Measurements from ENCODE around the gene CD74. TPM values are rescaled to one million over a fixed set of nuclear protein-coding genes. Genes with fewer than 3 reads are reported as not detected.
A peak's percentile ranks its signal among the peaks of the same experiment; 100 is the strongest.

CD74 gene
- total RNA-seq, 1 experiment from 2014 or later: 12.7 TPM

DNA sequence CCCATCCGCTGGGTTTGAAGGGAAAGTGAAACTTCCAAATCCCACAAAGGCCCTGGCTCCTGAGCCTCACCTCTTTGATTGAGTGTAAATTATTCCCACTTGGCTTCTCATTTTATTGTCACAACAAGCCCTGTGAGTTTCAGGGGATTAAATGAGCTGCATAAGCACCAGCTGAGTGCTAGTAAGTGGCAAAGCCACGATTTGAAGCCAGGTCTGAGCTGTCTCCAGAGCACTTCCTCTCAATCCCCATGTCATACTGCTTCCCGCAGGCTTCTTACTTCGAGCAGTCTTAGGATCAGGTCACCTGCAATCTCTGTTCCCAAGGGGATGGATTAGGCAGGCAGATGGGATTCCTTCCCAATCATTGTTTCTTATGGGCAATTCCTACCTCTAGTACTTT, 18.9 kb upstream of the CD74 start:
- in situ Hi-C loops (cut with HindIII; ENCODE audit: low pct_unique_long_range_greater_than_20kb, low sequenced_read_pairs): no loop called here
- no TSS peak for BruUV-seq (replicated peaks)

DNA sequence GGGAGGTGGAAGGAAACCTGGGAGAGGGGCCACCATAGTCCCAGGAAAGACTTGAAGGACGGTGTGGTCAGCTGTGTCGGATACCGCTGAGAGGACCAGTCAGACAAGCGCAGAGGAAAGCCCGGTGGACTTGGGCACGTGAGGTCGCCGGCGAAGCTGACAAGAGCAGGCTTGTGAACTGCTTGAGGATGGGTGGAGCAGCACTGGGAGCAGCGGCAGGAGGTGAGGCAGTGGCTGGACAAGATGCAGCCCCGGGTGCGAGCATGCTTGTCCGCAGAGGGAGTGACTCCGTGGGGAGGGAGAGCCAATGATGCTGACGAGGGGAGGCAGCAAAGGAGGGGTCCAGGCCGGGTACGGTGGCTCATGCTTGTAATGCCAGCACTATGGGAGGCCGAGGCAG, 18.3 kb upstream of the CD74 start:
- intact Hi-C loops (cut with micrococcal nuclease; ENCODE audit: unreplicated experiment) (loop anchor here (10.0 kb wide), 1 partner anchor 206 kb away; no protein-coding TSS in a partner anchor), in situ Hi-C loops (cut with HindIII; ENCODE audit: low pct_unique_long_range_greater_than_20kb, low sequenced_read_pairs) (no loop called here)
- no peaks in the 10 kb centered on the region for H3K9me3 ChIP-seq (ENCODE audit: control insufficient read depth, insufficient read depth, low read depth, low read length)
- no peaks in the 10 kb centered on the region for H3K4me1 ChIP-seq (ENCODE audit: control insufficient read depth, insufficient read depth, low read length)
- H3K27ac ChIP-seq (ENCODE audit: low read length): no peak overlapping the region
- no peaks in the 10 kb centered on the region for H3K27me3 ChIP-seq (ENCODE audit: control insufficient read depth, insufficient read depth, low read length)
- no peak for TF ChIP-seq SIN3A (IDR thresholded peaks at IDR 0.05; ENCODE audit: borderline replicate concordance, insufficient read depth, low read depth, low read length)
- TF ChIP-seq, protein P1, sequence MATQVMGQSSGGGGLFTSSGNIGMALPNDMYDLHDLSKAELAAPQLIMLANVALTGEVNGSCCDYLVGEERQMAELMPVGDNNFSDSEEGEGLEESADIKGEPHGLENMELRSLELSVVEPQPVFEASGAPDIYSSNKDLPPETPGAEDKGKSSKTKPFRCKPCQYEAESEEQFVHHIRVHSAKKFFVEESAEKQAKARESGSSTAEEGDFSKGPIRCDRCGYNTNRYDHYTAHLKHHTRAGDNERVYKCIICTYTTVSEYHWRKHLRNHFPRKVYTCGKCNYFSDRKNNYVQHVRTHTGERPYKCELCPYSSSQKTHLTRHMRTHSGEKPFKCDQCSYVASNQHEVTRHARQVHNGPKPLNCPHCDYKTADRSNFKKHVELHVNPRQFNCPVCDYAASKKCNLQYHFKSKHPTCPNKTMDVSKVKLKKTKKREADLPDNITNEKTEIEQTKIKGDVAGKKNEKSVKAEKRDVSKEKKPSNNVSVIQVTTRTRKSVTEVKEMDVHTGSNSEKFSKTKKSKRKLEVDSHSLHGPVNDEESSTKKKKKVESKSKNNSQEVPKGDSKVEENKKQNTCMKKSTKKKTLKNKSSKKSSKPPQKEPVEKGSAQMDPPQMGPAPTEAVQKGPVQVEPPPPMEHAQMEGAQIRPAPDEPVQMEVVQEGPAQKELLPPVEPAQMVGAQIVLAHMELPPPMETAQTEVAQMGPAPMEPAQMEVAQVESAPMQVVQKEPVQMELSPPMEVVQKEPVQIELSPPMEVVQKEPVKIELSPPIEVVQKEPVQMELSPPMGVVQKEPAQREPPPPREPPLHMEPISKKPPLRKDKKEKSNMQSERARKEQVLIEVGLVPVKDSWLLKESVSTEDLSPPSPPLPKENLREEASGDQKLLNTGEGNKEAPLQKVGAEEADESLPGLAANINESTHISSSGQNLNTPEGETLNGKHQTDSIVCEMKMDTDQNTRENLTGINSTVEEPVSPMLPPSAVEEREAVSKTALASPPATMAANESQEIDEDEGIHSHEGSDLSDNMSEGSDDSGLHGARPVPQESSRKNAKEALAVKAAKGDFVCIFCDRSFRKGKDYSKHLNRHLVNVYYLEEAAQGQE (IDR thresholded peaks at IDR 0.05; ENCODE audit: insufficient read depth in 1 of 2, low read depth in 2 of 2, low read length in 1 of 2): no peak
- no peak for TF ChIP-seq TCF7L2 (IDR thresholded peaks at IDR 0.05; ENCODE audit: low read depth, low read length)
- TF ChIP-seq, protein P2, sequence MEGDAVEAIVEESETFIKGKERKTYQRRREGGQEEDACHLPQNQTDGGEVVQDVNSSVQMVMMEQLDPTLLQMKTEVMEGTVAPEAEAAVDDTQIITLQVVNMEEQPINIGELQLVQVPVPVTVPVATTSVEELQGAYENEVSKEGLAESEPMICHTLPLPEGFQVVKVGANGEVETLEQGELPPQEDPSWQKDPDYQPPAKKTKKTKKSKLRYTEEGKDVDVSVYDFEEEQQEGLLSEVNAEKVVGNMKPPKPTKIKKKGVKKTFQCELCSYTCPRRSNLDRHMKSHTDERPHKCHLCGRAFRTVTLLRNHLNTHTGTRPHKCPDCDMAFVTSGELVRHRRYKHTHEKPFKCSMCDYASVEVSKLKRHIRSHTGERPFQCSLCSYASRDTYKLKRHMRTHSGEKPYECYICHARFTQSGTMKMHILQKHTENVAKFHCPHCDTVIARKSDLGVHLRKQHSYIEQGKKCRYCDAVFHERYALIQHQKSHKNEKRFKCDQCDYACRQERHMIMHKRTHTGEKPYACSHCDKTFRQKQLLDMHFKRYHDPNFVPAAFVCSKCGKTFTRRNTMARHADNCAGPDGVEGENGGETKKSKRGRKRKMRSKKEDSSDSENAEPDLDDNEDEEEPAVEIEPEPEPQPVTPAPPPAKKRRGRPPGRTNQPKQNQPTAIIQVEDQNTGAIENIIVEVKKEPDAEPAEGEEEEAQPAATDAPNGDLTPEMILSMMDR (IDR thresholded peaks at IDR 0.05): no peak
- no peak for TF ChIP-seq POLR2AphosphoS5 (IDR thresholded peaks at IDR 0.05; ENCODE audit: low read depth, low read length)
- BruUV-seq (replicated peaks): no TSS peak
- DNase-seq (ENCODE audit: low read depth, low spot score) (no peak), ATAC-seq (no peak)
- H3K36me3 ChIP-seq (ENCODE audit: control insufficient read depth, insufficient read depth, low read length): no peaks in the 10 kb centered on the region
- ChIA-PET POLR2A (no interaction called here), CTCF (no interaction called here)
- H3K4me3 ChIP-seq (ENCODE audit: low read depth in 2 of 2, low read length in 2 of 2): no peak overlapping the region

More for the DNA sequence above, 18.9 kb upstream of the CD74 start:
- no peak overlapping the region for H3K27ac ChIP-seq (ENCODE audit: low read length)
- ChIA-PET POLR2A (no interaction called here), CTCF (no interaction called here)
- DNase-seq (ENCODE audit: low read depth, low spot score) (no peak), ATAC-seq (0 out of 2 replicates have a peak, but pooled peaks have one; percentile 33)
- no peaks in the 10 kb centered on the region for H3K9me3 ChIP-seq (ENCODE audit: control insufficient read depth, insufficient read depth, low read depth, low read length)
- TF ChIP-seq SIN3A (IDR thresholded peaks at IDR 0.05; ENCODE audit: borderline replicate concordance, insufficient read depth, low read depth, low read length) (no peak), POLR2AphosphoS5 (IDR thresholded peaks at IDR 0.05; ENCODE audit: low read depth, low read length) (no peak), TCF7L2 (IDR thresholded peaks at IDR 0.05; ENCODE audit: low read depth, low read length) (no peak)
- TF ChIP-seq, protein P1 (IDR thresholded peaks at IDR 0.05; ENCODE audit: insufficient read depth in 1 of 2, low read depth in 2 of 2, low read length in 1 of 2): no peak
- TF ChIP-seq, protein P2 (IDR thresholded peaks at IDR 0.05): no peak
- H3K36me3 ChIP-seq (ENCODE audit: control insufficient read depth, insufficient read depth, low read length): no peaks in the 10 kb centered on the region
- no peaks in the 10 kb centered on the region for H3K27me3 ChIP-seq (ENCODE audit: control insufficient read depth, insufficient read depth, low read length)
- intact Hi-C loops (cut with micrococcal nuclease; ENCODE audit: unreplicated experiment): loop anchor here (10.0 kb wide), 1 partner anchor 207 kb away; no protein-coding TSS in a partner anchor
- H3K4me1 ChIP-seq (ENCODE audit: control insufficient read depth, insufficient read depth, low read length): no peaks in the 10 kb centered on the region
- no peak overlapping the region for H3K4me3 ChIP-seq (ENCODE audit: low read depth in 2 of 2, low read length in 2 of 2)
